PFSK-1 (cell line): ENCODE data around the gene MINPP1.

Source experiments
- FOXP2 ChIP-seq: optimal IDR thresholded peaks from 2 replicates; pipeline ENCODE3; 2011; ENCODE audit warnings: borderline replicate concordance, control low read depth, inconsistent platforms; ENCODE audit not compliant: insufficient read depth; ENCODE audit errors: extremely low read length, extremely low read depth
- POLR2AphosphoS5 ChIP-seq: IDR thresholded peaks from 2 replicates; pipeline ENCODE4 v1.6.1; 2012; ENCODE audit warnings: low read depth, mild to moderate bottlenecking, control low read depth, low read length, moderate library complexity
- SIN3A ChIP-seq: IDR thresholded peaks from 2 replicates; pipeline ENCODE4 v1.6.1; 2012; ENCODE audit warnings: mild to moderate bottlenecking, low read length, moderate library complexity, borderline replicate concordance; ENCODE audit not compliant: insufficient read depth
- TAF1 ChIP-seq: IDR thresholded peaks from 2 replicates; pipeline ENCODE4 v1.6.1; 2012; ENCODE audit warnings: low read length, control low read depth, borderline replicate concordance; ENCODE audit not compliant: insufficient read depth
- TF ChIP-seq, protein P1 (sequence below), 2 experiments: IDR thresholded peaks; 2 replicates each; pipeline versions ENCODE4 v1.6.1 to v1.8.0; 2011 to 2012; ENCODE audit warnings: low read depth in 2 of 2, low read length in 2 of 2, control low read depth in 1 of 2, inconsistent platforms in 1 of 2, mild to moderate bottlenecking in 1 of 2, moderate library complexity in 1 of 2; ENCODE audit not compliant: insufficient read depth in 1 of 2

DNA sequence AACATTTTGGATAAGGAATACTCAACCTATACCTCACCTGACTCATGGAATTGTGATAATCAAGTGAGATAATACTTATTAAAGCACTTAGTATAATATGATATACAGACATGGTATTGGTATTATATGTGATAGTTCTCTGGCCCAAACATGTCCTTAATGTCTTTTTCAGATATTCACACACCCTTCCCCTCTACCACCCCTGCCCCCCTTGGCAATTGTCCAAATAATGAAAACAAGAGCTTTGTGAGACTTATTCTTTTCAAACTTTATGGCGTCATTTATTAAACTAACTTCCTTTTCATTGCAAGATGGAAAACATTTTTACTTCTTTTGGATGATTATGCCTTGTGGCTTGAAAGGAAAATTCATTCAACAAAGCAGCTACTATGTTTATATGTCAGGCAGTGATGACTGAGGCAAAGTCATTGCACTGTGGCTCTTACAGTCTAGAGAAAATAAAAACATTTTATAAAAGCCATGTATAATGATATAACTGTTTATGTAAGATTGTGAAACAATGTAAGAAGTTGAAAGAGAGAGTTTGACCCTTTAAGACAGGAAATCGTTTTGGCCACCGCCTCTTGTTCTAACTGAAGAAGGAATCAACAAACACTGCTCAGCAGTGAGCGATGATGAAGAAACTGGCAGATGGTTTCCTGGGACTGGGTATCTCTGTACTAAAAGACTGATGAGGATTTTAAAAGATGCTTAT, 27.4 kb downstream of the MINPP1 start:
- TF ChIP-seq POLR2AphosphoS5 (no peak), SIN3A (no peak), FOXP2 (no peak), TAF1 (no peak)
- TF ChIP-seq, protein P1, sequence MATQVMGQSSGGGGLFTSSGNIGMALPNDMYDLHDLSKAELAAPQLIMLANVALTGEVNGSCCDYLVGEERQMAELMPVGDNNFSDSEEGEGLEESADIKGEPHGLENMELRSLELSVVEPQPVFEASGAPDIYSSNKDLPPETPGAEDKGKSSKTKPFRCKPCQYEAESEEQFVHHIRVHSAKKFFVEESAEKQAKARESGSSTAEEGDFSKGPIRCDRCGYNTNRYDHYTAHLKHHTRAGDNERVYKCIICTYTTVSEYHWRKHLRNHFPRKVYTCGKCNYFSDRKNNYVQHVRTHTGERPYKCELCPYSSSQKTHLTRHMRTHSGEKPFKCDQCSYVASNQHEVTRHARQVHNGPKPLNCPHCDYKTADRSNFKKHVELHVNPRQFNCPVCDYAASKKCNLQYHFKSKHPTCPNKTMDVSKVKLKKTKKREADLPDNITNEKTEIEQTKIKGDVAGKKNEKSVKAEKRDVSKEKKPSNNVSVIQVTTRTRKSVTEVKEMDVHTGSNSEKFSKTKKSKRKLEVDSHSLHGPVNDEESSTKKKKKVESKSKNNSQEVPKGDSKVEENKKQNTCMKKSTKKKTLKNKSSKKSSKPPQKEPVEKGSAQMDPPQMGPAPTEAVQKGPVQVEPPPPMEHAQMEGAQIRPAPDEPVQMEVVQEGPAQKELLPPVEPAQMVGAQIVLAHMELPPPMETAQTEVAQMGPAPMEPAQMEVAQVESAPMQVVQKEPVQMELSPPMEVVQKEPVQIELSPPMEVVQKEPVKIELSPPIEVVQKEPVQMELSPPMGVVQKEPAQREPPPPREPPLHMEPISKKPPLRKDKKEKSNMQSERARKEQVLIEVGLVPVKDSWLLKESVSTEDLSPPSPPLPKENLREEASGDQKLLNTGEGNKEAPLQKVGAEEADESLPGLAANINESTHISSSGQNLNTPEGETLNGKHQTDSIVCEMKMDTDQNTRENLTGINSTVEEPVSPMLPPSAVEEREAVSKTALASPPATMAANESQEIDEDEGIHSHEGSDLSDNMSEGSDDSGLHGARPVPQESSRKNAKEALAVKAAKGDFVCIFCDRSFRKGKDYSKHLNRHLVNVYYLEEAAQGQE (IDR thresholded peaks at IDR 0.05; ENCODE audit: insufficient read depth in 1 of 2, low read depth in 2 of 2, low read length in 2 of 2): no peak
